Measurements from ENCODE around the gene PLCXD1.

DNA sequence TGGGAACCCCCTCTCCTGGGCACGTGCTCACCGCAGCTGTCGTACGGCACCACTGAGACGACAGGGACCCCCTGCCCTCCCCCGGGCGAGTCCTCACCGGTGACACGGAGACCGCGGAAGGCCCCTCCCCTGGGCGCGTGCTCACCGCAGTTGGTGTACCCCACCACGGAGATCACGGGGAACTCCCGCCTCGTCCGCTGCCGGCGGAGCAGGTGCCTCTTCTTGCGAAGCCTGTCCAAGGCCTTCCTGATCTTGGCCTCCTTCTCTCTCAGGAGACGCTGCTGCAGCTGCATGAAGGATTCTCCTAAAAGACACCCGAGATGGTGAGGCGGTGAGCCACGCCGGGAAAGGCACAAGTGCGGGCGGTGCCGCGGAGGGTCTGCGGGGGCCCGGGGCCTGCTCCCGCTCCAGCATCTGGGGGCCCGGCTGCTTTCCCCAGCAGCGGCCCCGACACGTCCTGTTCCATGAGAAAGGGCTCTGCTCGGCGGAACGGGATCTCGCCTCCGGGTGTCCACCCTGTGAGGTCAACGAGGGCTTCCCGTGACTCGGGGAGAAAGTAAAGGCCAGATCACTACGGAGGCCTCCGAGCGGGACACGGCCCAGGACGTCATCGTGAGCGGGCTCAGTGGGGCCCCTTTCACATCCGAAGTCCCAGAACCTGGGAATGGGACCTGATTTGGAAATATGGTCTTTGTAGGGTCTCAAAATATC lies 31.6 kb downstream of the PLCXD1 start:
- TF ChIP-seq HNF4A (conservative IDR thresholded peaks at IDR 0.05) (no peak), YY1 (IDR thresholded peaks at IDR 0.05) (no peak), TAF1 (conservative IDR thresholded peaks at IDR 0.05) (no peak)
- TF ChIP-seq, protein P1, sequence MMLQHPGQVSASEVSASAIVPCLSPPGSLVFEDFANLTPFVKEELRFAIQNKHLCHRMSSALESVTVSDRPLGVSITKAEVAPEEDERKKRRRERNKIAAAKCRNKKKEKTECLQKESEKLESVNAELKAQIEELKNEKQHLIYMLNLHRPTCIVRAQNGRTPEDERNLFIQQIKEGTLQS (IDR thresholded peaks at IDR 0.05): no peak
- TF ChIP-seq, protein P2, sequence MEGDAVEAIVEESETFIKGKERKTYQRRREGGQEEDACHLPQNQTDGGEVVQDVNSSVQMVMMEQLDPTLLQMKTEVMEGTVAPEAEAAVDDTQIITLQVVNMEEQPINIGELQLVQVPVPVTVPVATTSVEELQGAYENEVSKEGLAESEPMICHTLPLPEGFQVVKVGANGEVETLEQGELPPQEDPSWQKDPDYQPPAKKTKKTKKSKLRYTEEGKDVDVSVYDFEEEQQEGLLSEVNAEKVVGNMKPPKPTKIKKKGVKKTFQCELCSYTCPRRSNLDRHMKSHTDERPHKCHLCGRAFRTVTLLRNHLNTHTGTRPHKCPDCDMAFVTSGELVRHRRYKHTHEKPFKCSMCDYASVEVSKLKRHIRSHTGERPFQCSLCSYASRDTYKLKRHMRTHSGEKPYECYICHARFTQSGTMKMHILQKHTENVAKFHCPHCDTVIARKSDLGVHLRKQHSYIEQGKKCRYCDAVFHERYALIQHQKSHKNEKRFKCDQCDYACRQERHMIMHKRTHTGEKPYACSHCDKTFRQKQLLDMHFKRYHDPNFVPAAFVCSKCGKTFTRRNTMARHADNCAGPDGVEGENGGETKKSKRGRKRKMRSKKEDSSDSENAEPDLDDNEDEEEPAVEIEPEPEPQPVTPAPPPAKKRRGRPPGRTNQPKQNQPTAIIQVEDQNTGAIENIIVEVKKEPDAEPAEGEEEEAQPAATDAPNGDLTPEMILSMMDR (IDR thresholded peaks at IDR 0.05; ENCODE audit: low read depth, low read length, missing input control): no peak
- TF ChIP-seq, protein P3, sequence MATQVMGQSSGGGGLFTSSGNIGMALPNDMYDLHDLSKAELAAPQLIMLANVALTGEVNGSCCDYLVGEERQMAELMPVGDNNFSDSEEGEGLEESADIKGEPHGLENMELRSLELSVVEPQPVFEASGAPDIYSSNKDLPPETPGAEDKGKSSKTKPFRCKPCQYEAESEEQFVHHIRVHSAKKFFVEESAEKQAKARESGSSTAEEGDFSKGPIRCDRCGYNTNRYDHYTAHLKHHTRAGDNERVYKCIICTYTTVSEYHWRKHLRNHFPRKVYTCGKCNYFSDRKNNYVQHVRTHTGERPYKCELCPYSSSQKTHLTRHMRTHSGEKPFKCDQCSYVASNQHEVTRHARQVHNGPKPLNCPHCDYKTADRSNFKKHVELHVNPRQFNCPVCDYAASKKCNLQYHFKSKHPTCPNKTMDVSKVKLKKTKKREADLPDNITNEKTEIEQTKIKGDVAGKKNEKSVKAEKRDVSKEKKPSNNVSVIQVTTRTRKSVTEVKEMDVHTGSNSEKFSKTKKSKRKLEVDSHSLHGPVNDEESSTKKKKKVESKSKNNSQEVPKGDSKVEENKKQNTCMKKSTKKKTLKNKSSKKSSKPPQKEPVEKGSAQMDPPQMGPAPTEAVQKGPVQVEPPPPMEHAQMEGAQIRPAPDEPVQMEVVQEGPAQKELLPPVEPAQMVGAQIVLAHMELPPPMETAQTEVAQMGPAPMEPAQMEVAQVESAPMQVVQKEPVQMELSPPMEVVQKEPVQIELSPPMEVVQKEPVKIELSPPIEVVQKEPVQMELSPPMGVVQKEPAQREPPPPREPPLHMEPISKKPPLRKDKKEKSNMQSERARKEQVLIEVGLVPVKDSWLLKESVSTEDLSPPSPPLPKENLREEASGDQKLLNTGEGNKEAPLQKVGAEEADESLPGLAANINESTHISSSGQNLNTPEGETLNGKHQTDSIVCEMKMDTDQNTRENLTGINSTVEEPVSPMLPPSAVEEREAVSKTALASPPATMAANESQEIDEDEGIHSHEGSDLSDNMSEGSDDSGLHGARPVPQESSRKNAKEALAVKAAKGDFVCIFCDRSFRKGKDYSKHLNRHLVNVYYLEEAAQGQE (IDR thresholded peaks at IDR 0.05): no peak

Data from liver (tissue), 3 donors.